A673 (cell line): ENCODE data around the gene TREM1.

Source experiments
- EZH2 ChIP-seq: fragments of 200-600 bp; sonication (generic); IDR thresholded peaks from 2 replicates; pipeline ENCODE4 v1.6.1; 2017; ENCODE audit warnings: borderline replicate concordance, low read depth, mild to moderate bottlenecking, mixed read lengths, antibody characterized with exemption, low read length; ENCODE audit not compliant: poor library complexity, severe bottlenecking
- TF ChIP-seq, protein P1 (sequence below): fragments of 300-800, 200-600 bp; sonication (generic); conservative IDR thresholded peaks from 2 replicates; pipeline ENCODE4 v1.5.1; 2017; ENCODE audit warnings: low read depth, mild to moderate bottlenecking, antibody characterized with exemption, low read length, moderate library complexity, mixed read lengths

GRCh38 chr6:41258196-41258493 lies 28.3 kb downstream of the TREM1 start:
- TF ChIP-seq, protein P1, sequence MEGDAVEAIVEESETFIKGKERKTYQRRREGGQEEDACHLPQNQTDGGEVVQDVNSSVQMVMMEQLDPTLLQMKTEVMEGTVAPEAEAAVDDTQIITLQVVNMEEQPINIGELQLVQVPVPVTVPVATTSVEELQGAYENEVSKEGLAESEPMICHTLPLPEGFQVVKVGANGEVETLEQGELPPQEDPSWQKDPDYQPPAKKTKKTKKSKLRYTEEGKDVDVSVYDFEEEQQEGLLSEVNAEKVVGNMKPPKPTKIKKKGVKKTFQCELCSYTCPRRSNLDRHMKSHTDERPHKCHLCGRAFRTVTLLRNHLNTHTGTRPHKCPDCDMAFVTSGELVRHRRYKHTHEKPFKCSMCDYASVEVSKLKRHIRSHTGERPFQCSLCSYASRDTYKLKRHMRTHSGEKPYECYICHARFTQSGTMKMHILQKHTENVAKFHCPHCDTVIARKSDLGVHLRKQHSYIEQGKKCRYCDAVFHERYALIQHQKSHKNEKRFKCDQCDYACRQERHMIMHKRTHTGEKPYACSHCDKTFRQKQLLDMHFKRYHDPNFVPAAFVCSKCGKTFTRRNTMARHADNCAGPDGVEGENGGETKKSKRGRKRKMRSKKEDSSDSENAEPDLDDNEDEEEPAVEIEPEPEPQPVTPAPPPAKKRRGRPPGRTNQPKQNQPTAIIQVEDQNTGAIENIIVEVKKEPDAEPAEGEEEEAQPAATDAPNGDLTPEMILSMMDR: no peak
- TF ChIP-seq EZH2: no peak
